ENCODE results near the gene RRM2.
"Not testable (repeated sequence)": the region's sequence is repeated elsewhere in the genome, so short reads cannot be mapped to it uniquely, and the experiment has no call there.

GRCh38 chr2:10091889-10092244 lies 30.7 kb upstream of the RRM2 start:
- not testable (repeated sequence) for TF ChIP-seq RAD21 (IDR thresholded peaks at IDR 0.05; ENCODE audit: low read depth); SIN3A (IDR thresholded peaks at IDR 0.05; ENCODE audit: low read depth); CTCF (IDR thresholded peaks at IDR 0.05 in 2 of 3, conservative IDR thresholded peaks at IDR 0.05 in 1 of 3; ENCODE audit: borderline replicate concordance in 1 of 3, insufficient read depth in 1 of 3, low read depth in 2 of 3, low read length in 2 of 3); JUND (IDR thresholded peaks at IDR 0.05); POLR2AphosphoS5 (IDR thresholded peaks at IDR 0.05; ENCODE audit: low read depth, low read length); EZH2 (IDR thresholded peaks at IDR 0.05); SRF (IDR thresholded peaks at IDR 0.05; ENCODE audit: low read depth)
- TF ChIP-seq, protein P1, sequence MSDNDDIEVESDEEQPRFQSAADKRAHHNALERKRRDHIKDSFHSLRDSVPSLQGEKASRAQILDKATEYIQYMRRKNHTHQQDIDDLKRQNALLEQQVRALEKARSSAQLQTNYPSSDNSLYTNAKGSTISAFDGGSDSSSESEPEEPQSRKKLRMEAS (IDR thresholded peaks at IDR 0.05), result not testable (repeated sequence)
- TF ChIP-seq, protein P2, sequence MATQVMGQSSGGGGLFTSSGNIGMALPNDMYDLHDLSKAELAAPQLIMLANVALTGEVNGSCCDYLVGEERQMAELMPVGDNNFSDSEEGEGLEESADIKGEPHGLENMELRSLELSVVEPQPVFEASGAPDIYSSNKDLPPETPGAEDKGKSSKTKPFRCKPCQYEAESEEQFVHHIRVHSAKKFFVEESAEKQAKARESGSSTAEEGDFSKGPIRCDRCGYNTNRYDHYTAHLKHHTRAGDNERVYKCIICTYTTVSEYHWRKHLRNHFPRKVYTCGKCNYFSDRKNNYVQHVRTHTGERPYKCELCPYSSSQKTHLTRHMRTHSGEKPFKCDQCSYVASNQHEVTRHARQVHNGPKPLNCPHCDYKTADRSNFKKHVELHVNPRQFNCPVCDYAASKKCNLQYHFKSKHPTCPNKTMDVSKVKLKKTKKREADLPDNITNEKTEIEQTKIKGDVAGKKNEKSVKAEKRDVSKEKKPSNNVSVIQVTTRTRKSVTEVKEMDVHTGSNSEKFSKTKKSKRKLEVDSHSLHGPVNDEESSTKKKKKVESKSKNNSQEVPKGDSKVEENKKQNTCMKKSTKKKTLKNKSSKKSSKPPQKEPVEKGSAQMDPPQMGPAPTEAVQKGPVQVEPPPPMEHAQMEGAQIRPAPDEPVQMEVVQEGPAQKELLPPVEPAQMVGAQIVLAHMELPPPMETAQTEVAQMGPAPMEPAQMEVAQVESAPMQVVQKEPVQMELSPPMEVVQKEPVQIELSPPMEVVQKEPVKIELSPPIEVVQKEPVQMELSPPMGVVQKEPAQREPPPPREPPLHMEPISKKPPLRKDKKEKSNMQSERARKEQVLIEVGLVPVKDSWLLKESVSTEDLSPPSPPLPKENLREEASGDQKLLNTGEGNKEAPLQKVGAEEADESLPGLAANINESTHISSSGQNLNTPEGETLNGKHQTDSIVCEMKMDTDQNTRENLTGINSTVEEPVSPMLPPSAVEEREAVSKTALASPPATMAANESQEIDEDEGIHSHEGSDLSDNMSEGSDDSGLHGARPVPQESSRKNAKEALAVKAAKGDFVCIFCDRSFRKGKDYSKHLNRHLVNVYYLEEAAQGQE (IDR thresholded peaks at IDR 0.05; ENCODE audit: low read depth), result not testable (repeated sequence)

All from HCT116 (cell line).